Liver (tissue), 9 donors: ENCODE results near the gene AAGAB. TPM values are rescaled to one million over a fixed set of nuclear protein-coding genes. Genes with fewer than 3 reads are reported as not detected.

ENCODE experiments used
- DNase-seq: peaks from one replicate; pipeline ENCODE4 v3.0.0-alpha.2; 2017; ENCODE audit warnings: low spot score
- H3K27ac ChIP-seq, 2 donors: one replicate each; pipeline ENCODE4 v1.7.0; 2013; ENCODE audit warnings: inconsistent platforms in 2 of 2, low read length in 2 of 2, control low read depth in 1 of 2, low read depth in 1 of 2, mild to moderate bottlenecking in 1 of 2
- H3K27me3 ChIP-seq, 4 donors: one replicate each; pipeline versions ENCODE4 v1.6.1 to v1.7.0; 2013; ENCODE audit warnings: low read length in 3 of 4, inconsistent platforms in 1 of 4, mild to moderate bottlenecking in 1 of 4, moderate library complexity in 1 of 4; ENCODE audit not compliant: control insufficient read depth in 4 of 4, insufficient read depth in 4 of 4
- H3K36me3 ChIP-seq, 4 donors: one replicate each; pipeline versions ENCODE4 v1.6.1 to v1.7.0; 2013; ENCODE audit warnings: low read length in 3 of 4, mild to moderate bottlenecking in 3 of 4, low read depth in 1 of 4, moderate library complexity in 1 of 4; ENCODE audit not compliant: control insufficient read depth in 4 of 4, insufficient read depth in 3 of 4
- H3K4me1 ChIP-seq, 4 donors: one replicate each; pipeline versions ENCODE4 v1.6.1 to v1.7.0; 2013; ENCODE audit warnings: low read length in 3 of 4, mild to moderate bottlenecking in 3 of 4, moderate library complexity in 1 of 4; ENCODE audit not compliant: control insufficient read depth in 4 of 4, insufficient read depth in 4 of 4
- H3K4me3 ChIP-seq, 3 donors: one replicate each; pipeline versions ENCODE4 v1.6.1 to v1.7.0; 2013; ENCODE audit warnings: low read length in 3 of 3, control low read depth in 1 of 3, low read depth in 1 of 3, mild to moderate bottlenecking in 1 of 3
- H3K9ac ChIP-seq, 2 donors: one replicate each; pipeline ENCODE4 v1.7.0; 2013; ENCODE audit warnings: low read length in 2 of 2, mild to moderate bottlenecking in 2 of 2, moderate library complexity in 2 of 2, control low read depth in 1 of 2, low read depth in 1 of 2
- H3K9me3 ChIP-seq, 4 donors: one replicate each; pipeline versions ENCODE4 v1.6.1 to v1.7.0; 2013; ENCODE audit warnings: low read length in 3 of 4; ENCODE audit not compliant: control insufficient read depth in 4 of 4
- EGR1 ChIP-seq, 2 donors: IDR thresholded peaks; 2 replicates each; pipeline ENCODE4 v1.6.1; 2016 to 2018; ENCODE audit warnings: antibody characterized with exemption in 2 of 2, low read depth in 2 of 2
- FOXA1 ChIP-seq: IDR thresholded peaks from 2 replicates; pipeline ENCODE4 v1.6.1; 2016; ENCODE audit warnings: antibody characterized with exemption
- FOXA2 ChIP-seq: IDR thresholded peaks from 2 replicates; pipeline ENCODE4 v1.6.1; 2016; ENCODE audit warnings: antibody characterized with exemption
- GABPA ChIP-seq, 2 donors: IDR thresholded peaks in 1 of 2; conservative IDR thresholded peaks in 1 of 2; 2 replicates each; pipeline ENCODE4 v1.6.1; 2016; ENCODE audit warnings: antibody characterized with exemption in 2 of 2, mild to moderate bottlenecking in 1 of 2, moderate library complexity in 1 of 2
- HNF4A ChIP-seq, 2 donors: conservative IDR thresholded peaks; 2 replicates each; pipeline ENCODE4 v1.6.1; 2016; ENCODE audit warnings: antibody characterized with exemption in 2 of 2, mild to moderate bottlenecking in 2 of 2
- HNF4G ChIP-seq: IDR thresholded peaks from 2 replicates; pipeline ENCODE4 v1.6.1; 2016; ENCODE audit warnings: antibody characterized with exemption
- JUND ChIP-seq, 2 donors: IDR thresholded peaks; 2 replicates each; pipeline ENCODE4 v1.6.1; 2016; ENCODE audit warnings: antibody characterized with exemption in 2 of 2
- NR2F2 ChIP-seq: IDR thresholded peaks from 2 replicates; pipeline ENCODE4 v1.6.1; 2016; ENCODE audit warnings: antibody characterized with exemption
- RAD21 ChIP-seq, 2 donors: IDR thresholded peaks; 2 replicates each; pipeline ENCODE4 v1.6.1; 2016; ENCODE audit warnings: antibody characterized with exemption in 2 of 2, mild to moderate bottlenecking in 2 of 2
- RXRA ChIP-seq, 2 donors: IDR thresholded peaks; 2 replicates each; pipeline ENCODE4 v1.6.1; 2017 to 2018; ENCODE audit warnings: antibody characterized with exemption in 2 of 2, mild to moderate bottlenecking in 1 of 2
- SP1 ChIP-seq: IDR thresholded peaks from 2 replicates; pipeline ENCODE4 v1.6.1; 2018; ENCODE audit warnings: antibody characterized with exemption, mild to moderate bottlenecking
- TAF1 ChIP-seq: conservative IDR thresholded peaks from 2 replicates; pipeline ENCODE4 v1.6.1; 2016; ENCODE audit warnings: antibody characterized with exemption, mild to moderate bottlenecking
- YY1 ChIP-seq: IDR thresholded peaks from 2 replicates; pipeline ENCODE4 v1.6.1; 2016; ENCODE audit warnings: antibody characterized with exemption, mild to moderate bottlenecking
- WGBS: extraction: QIAGEN DNeasy Blood & Tissue Kit; methylation state at CpG from one replicate; pipeline ENCODE4 v1.1.7; 2013; 5-methylcytosine and 5-hydroxymethylcytosine counted together
- polyA plus RNA-seq, 2 donors: library from polyadenylated mRNA; stranded (reverse) in 1 of 2; unstranded in 1 of 2; fragments of 200-250 nt in 1 of 2; fragments of >200 nt in 1 of 2; fragmentation: Nextera tagmentation in 1 of 2; extraction: Ambion mirVana in 1 of 2; gene quantifications; one replicate each; pipeline versions ENCODE4 v1.2.1 to v1.2.3, GENCODE V29; 2013 to 2015
- total RNA-seq, 2 donors: library from RNA; depleted of rRNA; stranded (reverse); fragments of >200 nt; gene quantifications; one replicate each; pipeline ENCODE4 v1.2.3, GENCODE V29; 2014
- TF ChIP-seq, protein P1 (sequence below): IDR thresholded peaks from 2 replicates; pipeline ENCODE4 v1.6.1; 2016; ENCODE audit warnings: antibody characterized with exemption
- TF ChIP-seq, protein P2 (sequence below): IDR thresholded peaks from 2 replicates; pipeline ENCODE4 v1.6.1; 2016; ENCODE audit warnings: antibody characterized with exemption
- TF ChIP-seq, protein P3 (sequence below): IDR thresholded peaks from 2 replicates; pipeline ENCODE4 v1.6.1; 2016; ENCODE audit warnings: antibody characterized with exemption
- TF ChIP-seq, protein P4 (sequence below): IDR thresholded peaks from 2 replicates; pipeline ENCODE4 v1.6.1; 2016; ENCODE audit warnings: antibody characterized with exemption, mild to moderate bottlenecking
- TF ChIP-seq, protein P5 (sequence below): fragments of 150-350 bp; IDR thresholded peaks from 2 replicates; pipeline ENCODE4 v1.5.1; 2017; ENCODE audit warnings: improper control_type of control experiment, low read depth, low read length; ENCODE audit not compliant: missing input control
- donor health status: healthy.
- donor health status: healthy.
- donor health status: healthy.
- donor health status: healthy.
- donor health status: healthy.

Gene AAGAB
- total and polyA plus RNA-seq, 4 donors: 3.6 to 22.3 (median 13.0) TPM

DNA sequence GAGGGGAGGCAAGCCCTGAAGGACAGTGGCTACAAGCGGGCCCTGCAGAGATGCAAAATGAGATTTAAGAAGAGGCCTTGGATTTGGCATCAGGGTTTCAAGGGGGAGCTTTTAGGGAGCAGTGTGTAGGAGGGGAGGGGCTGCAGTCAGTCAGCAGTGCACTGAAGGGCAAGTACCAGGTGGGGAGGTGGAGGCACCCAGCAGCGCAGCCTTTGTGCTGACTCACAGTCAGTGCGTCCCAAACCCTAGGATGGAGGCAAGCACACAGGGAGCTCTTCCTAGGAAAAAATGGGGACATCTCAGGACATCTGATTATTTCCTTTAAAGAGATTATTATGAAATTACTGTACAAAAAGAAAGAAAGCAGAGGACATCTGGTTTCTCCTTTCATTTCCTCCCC, 80.0 kb downstream of the AAGAB start:
- Histone ChIP-seq H3K4me3 (no peak overlapping the region), H3K9me3 (no peaks in the 10 kb centered on the region), H3K4me1 (peaks cover 0 to 5% (median under 1%) of the 10 kb centered on the region in 4 donors), H3K9ac (no peak overlapping the region), H3K27me3 (no peaks in the 10 kb centered on the region), H3K27ac (no peak overlapping the region), H3K36me3 (peaks cover 2 to 37% (median 11%) of the 10 kb centered on the region in 4 donors)
- TF ChIP-seq FOXA2 (no peak), JUND (IDR thresholded peaks at IDR 0.05) (no peak), FOXA1 (no peak), YY1 (no peak), RXRA (IDR thresholded peaks at IDR 0.05) (no peak), GABPA (IDR thresholded peaks at IDR 0.05 in 1 of 2, conservative IDR thresholded peaks at IDR 0.05 in 1 of 2) (no peak), RAD21 (IDR thresholded peaks at IDR 0.05) (no peak), HNF4G (no peak), TAF1 (no peak), EGR1 (IDR thresholded peaks at IDR 0.05; ENCODE audit: low read depth in 2 of 2) (no peak), HNF4A (conservative IDR thresholded peaks at IDR 0.05) (no peak), NR2F2 (no peak), SP1 (no peak)
- TF ChIP-seq, protein P1, sequence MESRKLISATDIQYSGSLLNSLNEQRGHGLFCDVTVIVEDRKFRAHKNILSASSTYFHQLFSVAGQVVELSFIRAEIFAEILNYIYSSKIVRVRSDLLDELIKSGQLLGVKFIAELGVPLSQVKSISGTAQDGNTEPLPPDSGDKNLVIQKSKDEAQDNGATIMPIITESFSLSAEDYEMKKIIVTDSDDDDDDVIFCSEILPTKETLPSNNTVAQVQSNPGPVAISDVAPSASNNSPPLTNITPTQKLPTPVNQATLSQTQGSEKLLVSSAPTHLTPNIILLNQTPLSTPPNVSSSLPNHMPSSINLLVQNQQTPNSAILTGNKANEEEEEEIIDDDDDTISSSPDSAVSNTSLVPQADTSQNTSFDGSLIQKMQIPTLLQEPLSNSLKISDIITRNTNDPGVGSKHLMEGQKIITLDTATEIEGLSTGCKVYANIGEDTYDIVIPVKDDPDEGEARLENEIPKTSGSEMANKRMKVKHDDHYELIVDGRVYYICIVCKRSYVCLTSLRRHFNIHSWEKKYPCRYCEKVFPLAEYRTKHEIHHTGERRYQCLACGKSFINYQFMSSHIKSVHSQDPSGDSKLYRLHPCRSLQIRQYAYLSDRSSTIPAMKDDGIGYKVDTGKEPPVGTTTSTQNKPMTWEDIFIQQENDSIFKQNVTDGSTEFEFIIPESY: no peak
- TF ChIP-seq, protein P2, sequence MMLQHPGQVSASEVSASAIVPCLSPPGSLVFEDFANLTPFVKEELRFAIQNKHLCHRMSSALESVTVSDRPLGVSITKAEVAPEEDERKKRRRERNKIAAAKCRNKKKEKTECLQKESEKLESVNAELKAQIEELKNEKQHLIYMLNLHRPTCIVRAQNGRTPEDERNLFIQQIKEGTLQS: no peak
- TF ChIP-seq, protein P3, sequence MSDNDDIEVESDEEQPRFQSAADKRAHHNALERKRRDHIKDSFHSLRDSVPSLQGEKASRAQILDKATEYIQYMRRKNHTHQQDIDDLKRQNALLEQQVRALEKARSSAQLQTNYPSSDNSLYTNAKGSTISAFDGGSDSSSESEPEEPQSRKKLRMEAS: no peak
- TF ChIP-seq, protein P4, sequence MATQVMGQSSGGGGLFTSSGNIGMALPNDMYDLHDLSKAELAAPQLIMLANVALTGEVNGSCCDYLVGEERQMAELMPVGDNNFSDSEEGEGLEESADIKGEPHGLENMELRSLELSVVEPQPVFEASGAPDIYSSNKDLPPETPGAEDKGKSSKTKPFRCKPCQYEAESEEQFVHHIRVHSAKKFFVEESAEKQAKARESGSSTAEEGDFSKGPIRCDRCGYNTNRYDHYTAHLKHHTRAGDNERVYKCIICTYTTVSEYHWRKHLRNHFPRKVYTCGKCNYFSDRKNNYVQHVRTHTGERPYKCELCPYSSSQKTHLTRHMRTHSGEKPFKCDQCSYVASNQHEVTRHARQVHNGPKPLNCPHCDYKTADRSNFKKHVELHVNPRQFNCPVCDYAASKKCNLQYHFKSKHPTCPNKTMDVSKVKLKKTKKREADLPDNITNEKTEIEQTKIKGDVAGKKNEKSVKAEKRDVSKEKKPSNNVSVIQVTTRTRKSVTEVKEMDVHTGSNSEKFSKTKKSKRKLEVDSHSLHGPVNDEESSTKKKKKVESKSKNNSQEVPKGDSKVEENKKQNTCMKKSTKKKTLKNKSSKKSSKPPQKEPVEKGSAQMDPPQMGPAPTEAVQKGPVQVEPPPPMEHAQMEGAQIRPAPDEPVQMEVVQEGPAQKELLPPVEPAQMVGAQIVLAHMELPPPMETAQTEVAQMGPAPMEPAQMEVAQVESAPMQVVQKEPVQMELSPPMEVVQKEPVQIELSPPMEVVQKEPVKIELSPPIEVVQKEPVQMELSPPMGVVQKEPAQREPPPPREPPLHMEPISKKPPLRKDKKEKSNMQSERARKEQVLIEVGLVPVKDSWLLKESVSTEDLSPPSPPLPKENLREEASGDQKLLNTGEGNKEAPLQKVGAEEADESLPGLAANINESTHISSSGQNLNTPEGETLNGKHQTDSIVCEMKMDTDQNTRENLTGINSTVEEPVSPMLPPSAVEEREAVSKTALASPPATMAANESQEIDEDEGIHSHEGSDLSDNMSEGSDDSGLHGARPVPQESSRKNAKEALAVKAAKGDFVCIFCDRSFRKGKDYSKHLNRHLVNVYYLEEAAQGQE: no peak
- TF ChIP-seq, protein P5, sequence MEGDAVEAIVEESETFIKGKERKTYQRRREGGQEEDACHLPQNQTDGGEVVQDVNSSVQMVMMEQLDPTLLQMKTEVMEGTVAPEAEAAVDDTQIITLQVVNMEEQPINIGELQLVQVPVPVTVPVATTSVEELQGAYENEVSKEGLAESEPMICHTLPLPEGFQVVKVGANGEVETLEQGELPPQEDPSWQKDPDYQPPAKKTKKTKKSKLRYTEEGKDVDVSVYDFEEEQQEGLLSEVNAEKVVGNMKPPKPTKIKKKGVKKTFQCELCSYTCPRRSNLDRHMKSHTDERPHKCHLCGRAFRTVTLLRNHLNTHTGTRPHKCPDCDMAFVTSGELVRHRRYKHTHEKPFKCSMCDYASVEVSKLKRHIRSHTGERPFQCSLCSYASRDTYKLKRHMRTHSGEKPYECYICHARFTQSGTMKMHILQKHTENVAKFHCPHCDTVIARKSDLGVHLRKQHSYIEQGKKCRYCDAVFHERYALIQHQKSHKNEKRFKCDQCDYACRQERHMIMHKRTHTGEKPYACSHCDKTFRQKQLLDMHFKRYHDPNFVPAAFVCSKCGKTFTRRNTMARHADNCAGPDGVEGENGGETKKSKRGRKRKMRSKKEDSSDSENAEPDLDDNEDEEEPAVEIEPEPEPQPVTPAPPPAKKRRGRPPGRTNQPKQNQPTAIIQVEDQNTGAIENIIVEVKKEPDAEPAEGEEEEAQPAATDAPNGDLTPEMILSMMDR: no peak
- no peak for DNase-seq
- 98% methylated on average over 3 of the region's 3 CpGs for WGBS
